Activated CD8-positive, alpha-beta T cell treated with anti-CD3 and anti-CD28 coated beads for 36 hours (primary cell): Measurements from ENCODE around the gene PDS5A. TPM values are rescaled to one million over a fixed set of nuclear protein-coding genes. Genes with fewer than 3 reads are reported as not detected.
"Not testable (repeated sequence)": the region's sequence is repeated elsewhere in the genome, so short reads cannot be mapped to it uniquely, and the experiment has no call there.

ENCODE experiments used
- ATAC-seq: fragments of 200-7000 bp; cut with Tn5 transposase; one replicate; pipeline ENCODE4 v1.10.0; 2021; ENCODE audit warnings: mild to moderate bottlenecking, moderate library complexity
- CTCF ChIA-PET: fragments of 350-600 bp; sonication (Branson Sonifier 250); formaldehyde crosslinking; loops from one replicate; lab custom pipeline; 2021; ENCODE audit warnings: antibody characterized with exemption; lab: Charles Lee
- POLR2A ChIA-PET: fragments of 350-600 bp; sonication (Branson Sonifier 250); formaldehyde crosslinking; loops from one replicate; lab custom pipeline; 2021; ENCODE audit warnings: antibody characterized with exemption; lab: Charles Lee
- DNase-seq: peaks from one replicate; pipeline ENCODE4 v3.0.0-alpha.2; 2020
- H3K27ac Mint-ChIP-seq: one replicate; pipeline ENCODE4 v1.8.0; 2021; ENCODE audit warnings: mild to moderate bottlenecking, mixed read lengths
- H3K27me3 Mint-ChIP-seq: one replicate; pipeline ENCODE4 v1.8.0; 2021; ENCODE audit warnings: mixed read lengths
- H3K36me3 Mint-ChIP-seq: one replicate; pipeline ENCODE4 v1.8.0; 2021; ENCODE audit warnings: low read depth, mixed read lengths
- H3K4me1 Mint-ChIP-seq: one replicate; pipeline ENCODE4 v1.8.0; 2021; ENCODE audit warnings: low read depth, mixed read lengths
- H3K4me3 Mint-ChIP-seq: one replicate; pipeline ENCODE4 v1.8.0; 2021; ENCODE audit warnings: mild to moderate bottlenecking, moderate library complexity, mixed read lengths
- H3K9me3 Mint-ChIP-seq: one replicate; pipeline ENCODE4 v1.8.0; 2021; ENCODE audit warnings: mixed read lengths
- CTCF ChIP-seq: fragments of 200-600 bp; IDR thresholded peaks from one replicate; pipeline ENCODE4 v1.8.0; 2022; ENCODE audit warnings: antibody characterized with exemption, mild to moderate bottlenecking
- intact Hi-C: fragments of 100-400 bp; cut with micrococcal nuclease; formaldehyde crosslinking; loops from one replicate; pipeline ENCODE4 v1.10.0; 2022
- total RNA-seq, 2 experiments: library from RNA; stranded (reverse); gene quantifications; one replicate each; pipeline ENCODE4 v1.2.3, GENCODE V29; 2021

PDS5A gene
- total RNA-seq, 2 experiments from 2014 or later, result 105 to 106 TPM

GRCh38 chr4:39905656-39906055, 72.1 kb downstream of the PDS5A start:
- intact Hi-C loops, result loop anchor here (10.0 kb wide), 1 partner anchor 69 kb away; the partner anchor contains the start of gene PDS5A
- POLR2A ChIA-PET, result interaction anchor here (0.6 kb wide), 1 partner anchor 78 kb away, joined by 3 read pairs; no protein-coding TSS in a partner anchor

GRCh38 chr4:39905019-39905418, 72.7 kb downstream of the PDS5A start:
- intact Hi-C loops, result loop anchor here (10.0 kb wide), 1 partner anchor 70 kb away; the partner anchor contains the start of gene PDS5A
- H3K4me1 Mint-ChIP-seq, H3K9me3 Mint-ChIP-seq, ATAC-seq, H3K27ac Mint-ChIP-seq, H3K4me3 Mint-ChIP-seq, CTCF ChIA-PET, DNase-seq, H3K27me3 Mint-ChIP-seq: not testable (repeated sequence)
- POLR2A ChIA-PET, result interaction anchor here (0.6 kb wide), 1 partner anchor 77 kb away, joined by 3 read pairs; no protein-coding TSS in a partner anchor
- H3K36me3 Mint-ChIP-seq, result peaks cover 42% of the 10 kb centered on the region

More at GRCh38 chr4:39905656-39906055, 72.1 kb downstream of the PDS5A start:
- H3K4me1 Mint-ChIP-seq, result peaks cover 6% of the 10 kb centered on the region
- no peaks in the 10 kb centered on the region for H3K9me3 Mint-ChIP-seq
- peaks cover 38% of the 10 kb centered on the region for H3K36me3 Mint-ChIP-seq
- DNase-seq (no peak), ATAC-seq (no peak)
- peak overlapping the region; percentile 0 for H3K27ac Mint-ChIP-seq
- no peaks in the 10 kb centered on the region for H3K27me3 Mint-ChIP-seq
- CTCF ChIA-PET, result no interaction called here
- H3K4me3 Mint-ChIP-seq, result no peak overlapping the region
- no peak for TF ChIP-seq CTCF

- Mint-ChIP-seq H3K27ac (peak overlapping the region; percentile 36), H3K36me3 (peaks cover 52% of the 10 kb centered on the region), H3K9me3 (no peaks in the 10 kb centered on the region), H3K4me3 (no peak overlapping the region), H3K4me1 (no peaks in the 10 kb centered on the region), H3K27me3 (no peaks in the 10 kb centered on the region)
- DNase-seq, result no peak
- intact Hi-C loops, result loop anchor here (10.0 kb wide), 1 partner anchor 74 kb away; the partner anchor contains the start of gene PDS5A
- ChIA-PET POLR2A (interaction anchor here (0.6 kb wide), 1 partner anchor 241 kb away, joined by 3 read pairs; no protein-coding TSS in a partner anchor), CTCF (interaction anchor here (0.8 kb wide), 1 partner anchor 442 kb away, joined by 3 read pairs; the partner anchor contains the start of gene RPL9)
- no peak for ATAC-seq
- no peak for TF ChIP-seq CTCF
These were observed 76.7 kb downstream of the PDS5A start for GRCh38 chr4:39900966-39901365.

- no peak overlapping the region for H3K27ac Mint-ChIP-seq
These were observed 78.4 kb downstream of the PDS5A start for GRCh38 chr4:39899291-39899690.

GRCh38 chr4:39898015-39898414, 79.7 kb downstream of the PDS5A start:
- Mint-ChIP-seq H3K4me1 (no peaks in the 10 kb centered on the region), H3K27ac (no peak overlapping the region), H3K36me3 (peaks cover 51% of the 10 kb centered on the region), H3K9me3 (no peaks in the 10 kb centered on the region), H3K4me3 (no peak overlapping the region), H3K27me3 (no peaks in the 10 kb centered on the region)
- ChIA-PET POLR2A (interaction anchor here (0.6 kb wide), 2 partner anchors 27 to 341 kb away, joined by 3 read pairs; no protein-coding TSS in a partner anchor), CTCF (interaction anchor here (0.6 to 1.1 kb wide), 5 partner anchors 9 to 161 kb away, joined by 3 read pairs; partner anchors contain the start of gene PDS5A)
- DNase-seq (no peak), ATAC-seq (no peak)
- intact Hi-C loops, result no loop called here
- TF ChIP-seq CTCF, result no peak

More at GRCh38 chr4:39899291-39899690, 78.4 kb downstream of the PDS5A start:
- intact Hi-C loops, result no loop called here
- DNase-seq, result no peak
- POLR2A ChIA-PET, result no interaction called here
- TF ChIP-seq CTCF, result no peak
- H3K9me3 Mint-ChIP-seq, result no peaks in the 10 kb centered on the region
- no peaks in the 10 kb centered on the region for H3K27me3 Mint-ChIP-seq
- ATAC-seq, result no peak
- CTCF ChIA-PET, result interaction anchor here (1.1 to 1.4 kb wide), 2 partner anchors 14 to 78 kb away, joined by 3 to 4 read pairs; partner anchors contain the start of gene PDS5A
- H3K4me3 Mint-ChIP-seq, result no peak overlapping the region
- peaks cover 49% of the 10 kb centered on the region for H3K36me3 Mint-ChIP-seq
- no peaks in the 10 kb centered on the region for H3K4me1 Mint-ChIP-seq
